Activated T-cell treated with anti-CD3 and anti-CD28 coated beads for 1 hour (primary cell): ENCODE results near the gene MRPL4.

Experiments used
- DNase-seq: peaks from one replicate; pipeline ENCODE4 v3.0.0-alpha.2; 2020; ENCODE audit warnings: low read depth

The MRPL4 gene

DNA sequence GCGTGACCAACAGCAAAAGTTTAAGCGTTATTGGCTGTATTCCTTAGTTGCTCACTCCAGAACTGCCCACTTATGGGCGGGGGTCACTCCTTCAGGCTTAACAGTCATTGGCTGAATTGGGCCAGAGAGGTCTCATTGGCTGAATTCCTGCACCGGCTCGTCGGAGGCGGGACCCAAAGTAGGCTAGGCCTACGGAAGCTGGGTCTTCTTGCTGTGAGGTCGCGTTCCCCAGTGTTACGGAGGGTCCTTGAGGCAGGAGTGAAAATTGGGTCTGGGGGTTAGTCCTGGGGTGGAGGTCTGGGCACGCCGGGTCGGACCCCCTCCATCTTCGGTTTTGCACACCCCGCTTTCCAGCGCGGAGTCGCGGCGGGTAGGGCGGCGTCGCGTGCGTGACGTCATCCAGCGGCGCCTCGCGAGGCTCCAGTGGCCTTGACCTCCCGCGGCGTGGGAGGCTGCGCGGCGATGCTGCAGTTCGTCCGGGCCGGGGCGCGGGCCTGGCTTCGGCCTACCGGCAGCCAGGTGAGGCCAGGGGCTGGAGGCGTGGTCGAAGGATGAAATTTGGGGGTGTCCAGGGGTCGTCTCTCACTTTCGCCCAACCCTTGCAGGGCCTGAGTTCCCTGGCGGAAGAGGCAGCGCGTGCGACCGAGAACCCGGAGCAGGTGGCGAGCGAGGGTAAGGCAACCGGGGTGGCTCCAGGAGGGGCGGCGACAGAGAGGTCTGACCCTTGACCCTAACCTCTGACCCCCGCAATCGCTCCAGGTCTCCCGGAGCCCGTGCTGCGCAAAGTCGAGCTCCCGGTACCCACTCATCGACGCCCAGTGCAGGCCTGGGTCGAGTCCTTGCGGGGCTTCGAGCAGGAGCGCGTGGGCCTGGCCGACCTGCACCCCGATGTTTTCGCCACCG lies at the start of gene MRPL4:
MRPL4 (plus strand) TSS at position 423 of the 903 bp plus-strand sequence; CDS start at position 463, 40 bp downstream.
- DNase-seq = peak; percentile 89

- no peak for DNase-seq
These were observed 48.3 kb upstream of the MRPL4 start for GRCh38 chr19:10203686-10204085.

- DNase-seq = no peak
These were observed 46.4 kb upstream of the MRPL4 start for GRCh38 chr19:10205636-10206035.

DNA sequence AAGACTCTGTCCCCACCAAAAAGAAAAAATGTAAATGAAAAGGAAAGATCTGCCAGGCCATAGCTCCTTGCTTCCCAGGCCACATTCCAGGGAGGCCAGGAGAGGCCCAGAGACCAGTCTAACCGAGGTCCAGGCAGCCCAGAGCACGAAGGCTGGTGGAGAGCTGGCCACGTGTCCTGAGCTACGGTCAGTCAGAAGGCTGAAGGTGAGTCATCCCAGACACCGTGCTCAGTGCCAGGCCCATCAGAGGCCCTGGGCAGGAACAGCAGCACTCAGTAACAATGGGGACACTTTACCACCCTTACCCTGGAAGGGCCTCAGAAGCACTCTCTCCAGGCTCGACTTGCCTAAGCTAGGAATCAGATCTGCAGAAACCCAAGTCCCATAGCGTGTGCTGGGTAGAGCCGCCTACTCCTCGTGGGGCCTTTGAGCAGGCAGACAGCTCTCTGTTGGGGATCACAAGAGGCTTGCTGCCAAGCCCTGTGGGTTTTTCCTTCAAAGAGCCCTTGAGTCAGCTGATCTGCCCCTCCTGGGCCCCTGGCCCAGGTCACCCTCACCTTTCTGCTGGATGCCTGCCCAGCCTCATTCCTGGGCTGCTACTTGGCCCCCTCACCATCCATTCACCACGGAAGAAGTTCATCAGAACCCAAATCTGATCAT lies 45.7 kb upstream of the MRPL4 start:
- no peak for DNase-seq

GRCh38 chr19:10207026-10207425 lies 45.0 kb upstream of the MRPL4 start:
- DNase-seq = no peak

GRCh38 chr19:10209315-10209714 lies 42.7 kb upstream of the MRPL4 start:
- no peak for DNase-seq

DNA sequence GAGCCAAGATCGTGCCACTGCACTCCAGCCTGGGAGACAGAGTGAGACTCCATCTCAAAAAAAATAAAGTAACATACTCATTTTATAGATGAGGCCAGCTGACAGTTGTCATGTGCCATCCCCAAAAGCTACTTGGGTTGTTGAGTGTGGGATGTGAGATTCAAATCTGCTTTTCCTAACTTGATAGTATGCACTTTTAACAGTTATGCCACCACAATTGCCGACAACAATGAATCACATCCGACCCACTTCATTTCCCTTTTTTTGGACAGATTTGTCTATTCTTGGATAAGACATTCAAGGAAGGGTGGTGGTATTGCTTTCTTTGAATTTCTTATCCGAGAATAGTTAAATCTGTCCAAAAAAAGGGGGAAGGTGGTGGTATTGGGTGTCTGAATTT lies 41.0 kb upstream of the MRPL4 start:
- no peak for DNase-seq

- no peak for DNase-seq
These were observed 40.3 kb upstream of the MRPL4 start for GRCh38 chr19:10211691-10212090.

GRCh38 chr19:10214784-10215183 lies 37.2 kb upstream of the MRPL4 start:
- no peak for DNase-seq

DNA sequence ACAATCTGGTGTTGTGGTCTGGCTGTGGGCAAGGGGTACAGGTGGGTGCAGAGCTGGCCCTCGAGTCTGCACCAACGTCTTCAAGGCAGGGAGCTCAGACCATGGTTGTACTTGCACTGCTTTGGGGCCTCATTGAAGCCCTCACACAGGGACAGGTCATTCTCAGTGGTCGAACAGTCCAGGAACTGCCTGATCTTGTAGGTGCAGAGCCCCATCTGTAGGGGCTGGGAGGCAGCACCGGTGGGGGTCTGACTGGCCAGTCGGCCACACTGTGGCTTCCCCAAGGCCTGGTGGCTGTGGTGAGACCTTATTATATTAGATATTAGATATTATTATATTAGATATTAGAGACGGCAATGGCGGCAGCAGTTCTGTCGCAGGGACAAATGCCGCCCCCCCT lies 34.9 kb upstream of the MRPL4 start:
- no peak for DNase-seq

GRCh38 chr19:10219678-10220077 lies 32.3 kb upstream of the MRPL4 start:
- no peak for DNase-seq

GRCh38 chr19:10220695-10221094 lies 31.3 kb upstream of the MRPL4 start:
- DNase-seq = no peak

DNA sequence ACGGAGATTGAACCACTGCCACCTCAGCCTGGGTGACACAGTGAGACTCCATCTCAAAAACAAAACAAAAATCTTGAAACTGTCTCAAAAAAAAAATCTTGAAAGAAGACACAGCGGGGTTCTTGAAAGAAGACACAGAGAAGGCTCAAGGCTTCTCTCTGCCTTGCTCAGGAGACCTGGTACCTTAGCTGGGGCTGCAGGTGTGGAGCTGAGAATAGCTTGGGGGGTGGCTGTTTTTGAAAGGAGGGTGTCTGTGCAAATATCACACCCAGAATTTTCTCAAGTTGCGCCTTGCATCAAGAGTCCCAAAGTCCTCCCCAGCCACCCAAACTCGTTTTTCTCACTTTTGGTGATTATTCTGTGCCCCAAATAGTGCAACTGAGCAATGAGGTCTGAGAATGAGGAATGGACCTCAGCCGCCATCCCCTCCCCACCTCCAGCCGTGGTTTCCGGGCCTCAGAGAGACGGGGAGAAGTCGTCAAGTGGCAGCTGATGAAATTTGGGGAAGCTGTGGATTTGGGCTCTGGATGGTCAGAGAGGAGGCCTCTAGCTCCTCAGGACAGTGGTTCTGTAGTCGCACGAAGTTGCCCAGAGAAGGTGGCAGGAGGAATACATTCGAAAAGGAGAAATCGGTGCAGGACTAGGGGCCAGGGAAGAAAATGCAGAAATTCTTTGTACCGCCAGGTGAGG lies 29.7 kb upstream of the MRPL4 start:
- DNase-seq = no peak

- no peak for DNase-seq
These were observed 28.4 kb upstream of the MRPL4 start for GRCh38 chr19:10223488-10224213.

- DNase-seq = no peak
These were observed 27.7 kb upstream of the MRPL4 start for GRCh38 chr19:10224337-10224736.

GRCh38 chr19:10226021-10226375 lies 26.0 kb upstream of the MRPL4 start:
- DNase-seq = no peak

GRCh38 chr19:10226376-10227025 lies 25.5 kb upstream of the MRPL4 start:
- DNase-seq = no peak

GRCh38 chr19:10227026-10227971 lies 24.7 kb upstream of the MRPL4 start:
- no peak for DNase-seq

DNA sequence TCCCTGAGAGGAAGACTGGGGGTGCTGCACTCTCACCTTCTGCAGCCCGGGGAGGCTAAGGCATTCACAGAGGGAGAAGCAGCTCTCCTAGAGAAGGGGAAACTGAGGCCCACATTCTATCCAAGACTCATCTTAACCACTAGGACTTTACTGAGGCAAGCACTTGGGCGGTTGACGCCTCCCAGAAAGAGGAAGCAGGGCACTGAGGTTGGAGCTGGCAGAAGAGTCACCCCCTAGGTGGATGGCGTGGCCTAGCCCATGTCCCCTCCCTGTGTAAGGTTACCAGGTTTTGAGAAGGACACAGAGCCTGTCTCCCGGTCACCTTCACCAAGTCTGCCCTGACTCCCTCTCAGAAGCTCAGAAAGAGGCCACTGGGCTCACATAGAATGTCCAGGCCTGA lies 23.6 kb upstream of the MRPL4 start:
- DNase-seq = no peak

DNA sequence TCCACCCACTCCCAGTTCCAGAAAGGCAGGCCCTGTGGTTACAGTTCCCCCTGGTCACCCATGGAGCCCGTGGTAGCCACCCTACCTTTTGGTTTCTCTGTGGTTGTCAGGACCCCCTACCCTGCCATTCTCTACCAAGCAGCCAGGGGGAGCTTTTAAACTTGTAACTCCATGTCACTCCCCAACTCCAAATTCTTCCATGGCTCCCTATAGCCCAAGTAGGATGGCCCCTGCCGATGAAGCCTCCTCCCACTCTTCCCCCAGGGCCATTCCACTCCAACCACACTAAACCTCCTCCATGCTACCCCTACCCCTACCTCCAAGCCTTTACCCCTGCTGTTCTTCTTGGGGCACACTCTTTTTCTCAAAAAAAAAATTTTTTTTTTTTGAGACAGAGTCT lies 23.1 kb upstream of the MRPL4 start:
- DNase-seq = no peak
